Astrocyte of the cerebellum (primary cell): ENCODE measurements around the gene OTOGL.

ENCODE experiments used
- DNase-seq: peaks from one replicate; pipeline ENCODE4 v3.0.0-alpha.2; 2011; ENCODE audit warnings: low read depth
- H3K4me3 ChIP-seq: 2 replicates; pipeline ENCODE4 v1.5.1; 2011; ENCODE audit warnings: mild to moderate bottlenecking, low read depth, low read length, moderate library complexity
- in situ Hi-C: cut with HindIII; loops from 2 replicates; pipeline ENCODE4 v1.10.0; 2017; ENCODE audit warnings: low sequenced_read_pairs
- TF ChIP-seq, protein P1 (sequence below): IDR thresholded peaks from 2 replicates; pipeline ENCODE4 v1.5.1; 2012; ENCODE audit warnings: low read length, low read depth, moderate library complexity, mild to moderate bottlenecking; ENCODE audit errors: missing control alignments

Gene OTOGL

DNA sequence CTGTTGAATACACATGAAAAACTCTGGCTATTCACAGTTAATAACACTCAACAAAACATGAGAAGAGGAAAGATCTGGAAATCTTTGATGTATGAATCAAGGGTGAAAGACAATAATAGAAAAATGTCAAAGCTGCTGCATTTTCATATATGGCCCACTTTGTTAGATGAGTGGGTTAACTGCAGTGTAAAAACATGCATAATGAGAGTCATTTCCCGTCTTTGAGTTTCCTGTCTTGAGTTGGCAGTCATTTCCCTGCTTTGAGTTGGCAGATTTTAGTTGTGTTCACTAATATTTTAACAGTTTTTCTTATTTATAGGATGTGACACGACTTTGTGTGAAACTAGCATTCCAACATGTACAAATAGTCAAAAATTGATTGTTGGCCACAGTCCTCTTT lies 256.8 kb downstream of the OTOGL start:
- TF ChIP-seq, protein P1, sequence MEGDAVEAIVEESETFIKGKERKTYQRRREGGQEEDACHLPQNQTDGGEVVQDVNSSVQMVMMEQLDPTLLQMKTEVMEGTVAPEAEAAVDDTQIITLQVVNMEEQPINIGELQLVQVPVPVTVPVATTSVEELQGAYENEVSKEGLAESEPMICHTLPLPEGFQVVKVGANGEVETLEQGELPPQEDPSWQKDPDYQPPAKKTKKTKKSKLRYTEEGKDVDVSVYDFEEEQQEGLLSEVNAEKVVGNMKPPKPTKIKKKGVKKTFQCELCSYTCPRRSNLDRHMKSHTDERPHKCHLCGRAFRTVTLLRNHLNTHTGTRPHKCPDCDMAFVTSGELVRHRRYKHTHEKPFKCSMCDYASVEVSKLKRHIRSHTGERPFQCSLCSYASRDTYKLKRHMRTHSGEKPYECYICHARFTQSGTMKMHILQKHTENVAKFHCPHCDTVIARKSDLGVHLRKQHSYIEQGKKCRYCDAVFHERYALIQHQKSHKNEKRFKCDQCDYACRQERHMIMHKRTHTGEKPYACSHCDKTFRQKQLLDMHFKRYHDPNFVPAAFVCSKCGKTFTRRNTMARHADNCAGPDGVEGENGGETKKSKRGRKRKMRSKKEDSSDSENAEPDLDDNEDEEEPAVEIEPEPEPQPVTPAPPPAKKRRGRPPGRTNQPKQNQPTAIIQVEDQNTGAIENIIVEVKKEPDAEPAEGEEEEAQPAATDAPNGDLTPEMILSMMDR, result no peak
- in situ Hi-C loops, result no loop called here
- no peak for DNase-seq
- no peak overlapping the region for H3K4me3 ChIP-seq

DNA sequence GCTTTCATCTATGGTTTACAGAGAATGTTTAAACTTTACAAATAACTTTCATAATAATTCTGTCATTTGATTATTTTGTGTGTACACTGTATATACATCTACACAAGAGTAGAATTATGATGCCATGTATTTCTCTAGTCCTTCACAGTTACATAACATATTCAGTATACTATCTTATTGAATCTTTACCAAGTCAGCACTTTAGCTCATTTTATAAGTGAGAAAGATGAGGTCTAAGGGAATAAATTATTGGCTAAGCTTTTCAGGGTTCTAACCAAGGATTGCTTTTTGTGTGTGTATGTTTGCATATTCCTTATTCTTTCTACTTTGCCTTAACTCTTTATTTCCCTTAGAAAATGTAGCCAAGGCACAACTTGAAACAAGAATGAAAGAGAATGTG lies 260.4 kb downstream of the OTOGL start:
- no peak overlapping the region for H3K4me3 ChIP-seq
- in situ Hi-C loops, result no loop called here
- TF ChIP-seq, protein P1, result no peak
- DNase-seq, result no peak

DNA sequence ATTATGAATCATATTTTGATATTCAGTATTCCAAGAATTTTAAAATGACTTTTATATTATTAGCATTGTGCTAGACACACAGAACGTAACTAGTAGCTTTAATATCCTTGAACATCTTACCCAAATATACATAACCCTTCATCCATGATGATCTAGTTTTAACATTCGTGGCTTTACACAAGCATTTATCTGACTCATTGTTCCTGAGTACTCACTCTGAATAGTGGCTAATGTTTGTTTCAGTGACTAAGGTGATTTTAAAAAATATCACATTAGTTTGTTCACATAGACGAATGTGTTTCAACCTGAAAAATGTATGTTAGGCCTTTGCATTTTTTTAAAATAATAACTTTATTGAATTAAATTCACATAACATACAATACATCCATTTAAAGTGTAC lies 264.7 kb downstream of the OTOGL start:
- TF ChIP-seq, protein P1, result no peak
- no peak overlapping the region for H3K4me3 ChIP-seq
- in situ Hi-C loops, result no loop called here
- no peak for DNase-seq

DNA sequence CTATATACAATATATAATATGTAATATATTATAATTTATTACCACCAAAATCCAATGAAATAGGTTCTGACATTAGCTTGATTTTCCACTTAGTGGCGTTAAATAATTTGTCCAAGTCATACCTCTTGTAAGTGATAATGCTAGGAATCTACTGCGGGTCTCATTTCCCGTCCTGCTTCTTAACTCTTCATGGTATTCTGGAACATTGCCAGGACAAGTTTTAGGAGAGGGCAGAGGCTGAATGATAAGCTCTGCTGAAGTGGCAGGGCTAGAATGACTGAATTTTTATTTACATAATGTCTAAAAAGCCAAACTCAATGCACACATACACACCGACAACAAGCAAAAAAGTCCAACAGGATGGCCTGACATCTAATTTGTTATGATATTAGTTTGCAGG lies 274.3 kb downstream of the OTOGL start:
- no peak for DNase-seq
- TF ChIP-seq, protein P1, result no peak
- in situ Hi-C loops, result no loop called here
- H3K4me3 ChIP-seq, result no peak overlapping the region

- TF ChIP-seq, protein P1, result no peak
- in situ Hi-C loops, result no loop called here
- DNase-seq, result no peak
- H3K4me3 ChIP-seq, result no peak overlapping the region
Observed at GRCh38 chr12:80374615-80375014, 275.3 kb downstream of the OTOGL start.

GRCh38 chr12:80377140-80377794 lies 277.9 kb downstream of the OTOGL start:
- DNase-seq, result no peak
- TF ChIP-seq, protein P1, result no peak
- in situ Hi-C loops, result no loop called here

More at GRCh38 chr12:80377140-80377794, 277.9 kb downstream of the OTOGL start:
- H3K4me3 ChIP-seq, result no peak overlapping the region
